Liver (tissue), 9 donors: ENCODE measurements around the gene KRTAP4-11. TPM values are rescaled to one million over a fixed set of nuclear protein-coding genes. Genes with fewer than 3 reads are reported as not detected.
"Not testable (repeated sequence)": the region's sequence is repeated elsewhere in the genome, so short reads cannot be mapped to it uniquely, and the experiment has no call there.

Experiments used
- DNase-seq: peaks from one replicate; pipeline ENCODE4 v3.0.0-alpha.2; 2017; ENCODE audit warnings: low spot score
- H3K27ac ChIP-seq, 2 donors: one replicate each; pipeline ENCODE4 v1.7.0; 2013; ENCODE audit warnings: inconsistent platforms in 2 of 2, low read length in 2 of 2, control low read depth in 1 of 2, low read depth in 1 of 2, mild to moderate bottlenecking in 1 of 2
- H3K27me3 ChIP-seq, 4 donors: one replicate each; pipeline versions ENCODE4 v1.6.1 to v1.7.0; 2013; ENCODE audit warnings: low read length in 3 of 4, inconsistent platforms in 1 of 4, mild to moderate bottlenecking in 1 of 4, moderate library complexity in 1 of 4; ENCODE audit not compliant: control insufficient read depth in 4 of 4, insufficient read depth in 4 of 4
- H3K36me3 ChIP-seq, 4 donors: one replicate each; pipeline versions ENCODE4 v1.6.1 to v1.7.0; 2013; ENCODE audit warnings: low read length in 3 of 4, mild to moderate bottlenecking in 3 of 4, low read depth in 1 of 4, moderate library complexity in 1 of 4; ENCODE audit not compliant: control insufficient read depth in 4 of 4, insufficient read depth in 3 of 4
- H3K4me1 ChIP-seq, 4 donors: one replicate each; pipeline versions ENCODE4 v1.6.1 to v1.7.0; 2013; ENCODE audit warnings: low read length in 3 of 4, mild to moderate bottlenecking in 3 of 4, moderate library complexity in 1 of 4; ENCODE audit not compliant: control insufficient read depth in 4 of 4, insufficient read depth in 4 of 4
- H3K4me3 ChIP-seq, 3 donors: one replicate each; pipeline versions ENCODE4 v1.6.1 to v1.7.0; 2013; ENCODE audit warnings: low read length in 3 of 3, control low read depth in 1 of 3, low read depth in 1 of 3, mild to moderate bottlenecking in 1 of 3
- H3K9ac ChIP-seq, 2 donors: one replicate each; pipeline ENCODE4 v1.7.0; 2013; ENCODE audit warnings: low read length in 2 of 2, mild to moderate bottlenecking in 2 of 2, moderate library complexity in 2 of 2, control low read depth in 1 of 2, low read depth in 1 of 2
- H3K9me3 ChIP-seq, 4 donors: one replicate each; pipeline versions ENCODE4 v1.6.1 to v1.7.0; 2013; ENCODE audit warnings: low read length in 3 of 4; ENCODE audit not compliant: control insufficient read depth in 4 of 4
- EGR1 ChIP-seq, 2 donors: IDR thresholded peaks; 2 replicates each; pipeline ENCODE4 v1.6.1; 2016 to 2018; ENCODE audit warnings: antibody characterized with exemption in 2 of 2, low read depth in 2 of 2
- FOXA1 ChIP-seq: IDR thresholded peaks from 2 replicates; pipeline ENCODE4 v1.6.1; 2016; ENCODE audit warnings: antibody characterized with exemption
- FOXA2 ChIP-seq: IDR thresholded peaks from 2 replicates; pipeline ENCODE4 v1.6.1; 2016; ENCODE audit warnings: antibody characterized with exemption
- GABPA ChIP-seq, 2 donors: IDR thresholded peaks in 1 of 2; conservative IDR thresholded peaks in 1 of 2; 2 replicates each; pipeline ENCODE4 v1.6.1; 2016; ENCODE audit warnings: antibody characterized with exemption in 2 of 2, mild to moderate bottlenecking in 1 of 2, moderate library complexity in 1 of 2
- HNF4G ChIP-seq: IDR thresholded peaks from 2 replicates; pipeline ENCODE4 v1.6.1; 2016; ENCODE audit warnings: antibody characterized with exemption
- JUND ChIP-seq, 2 donors: IDR thresholded peaks; 2 replicates each; pipeline ENCODE4 v1.6.1; 2016; ENCODE audit warnings: antibody characterized with exemption in 2 of 2
- NR2F2 ChIP-seq: IDR thresholded peaks from 2 replicates; pipeline ENCODE4 v1.6.1; 2016; ENCODE audit warnings: antibody characterized with exemption
- RAD21 ChIP-seq, 2 donors: IDR thresholded peaks; 2 replicates each; pipeline ENCODE4 v1.6.1; 2016; ENCODE audit warnings: antibody characterized with exemption in 2 of 2, mild to moderate bottlenecking in 2 of 2
- RXRA ChIP-seq, 2 donors: IDR thresholded peaks; 2 replicates each; pipeline ENCODE4 v1.6.1; 2017 to 2018; ENCODE audit warnings: antibody characterized with exemption in 2 of 2, mild to moderate bottlenecking in 1 of 2
- SP1 ChIP-seq: IDR thresholded peaks from 2 replicates; pipeline ENCODE4 v1.6.1; 2018; ENCODE audit warnings: antibody characterized with exemption, mild to moderate bottlenecking
- YY1 ChIP-seq: IDR thresholded peaks from 2 replicates; pipeline ENCODE4 v1.6.1; 2016; ENCODE audit warnings: antibody characterized with exemption, mild to moderate bottlenecking
- WGBS: extraction: QIAGEN DNeasy Blood & Tissue Kit; methylation state at CpG from one replicate; pipeline ENCODE4 v1.1.7; 2013; 5-methylcytosine and 5-hydroxymethylcytosine counted together
- polyA plus RNA-seq, 2 donors: library from polyadenylated mRNA; stranded (reverse) in 1 of 2; unstranded in 1 of 2; fragments of 200-250 nt in 1 of 2; fragments of >200 nt in 1 of 2; fragmentation: Nextera tagmentation in 1 of 2; extraction: Ambion mirVana in 1 of 2; gene quantifications; one replicate each; pipeline versions ENCODE4 v1.2.1 to v1.2.3, GENCODE V29; 2013 to 2015
- total RNA-seq, 2 donors: library from RNA; depleted of rRNA; stranded (reverse); fragments of >200 nt; gene quantifications; one replicate each; pipeline ENCODE4 v1.2.3, GENCODE V29; 2014
- TF ChIP-seq, protein P1 (sequence below): IDR thresholded peaks from 2 replicates; pipeline ENCODE4 v1.6.1; 2016; ENCODE audit warnings: antibody characterized with exemption
- TF ChIP-seq, protein P2 (sequence below): fragments of 150-350 bp; IDR thresholded peaks from 2 replicates; pipeline ENCODE4 v1.5.1; 2017; ENCODE audit warnings: improper control_type of control experiment, low read depth, low read length; ENCODE audit not compliant: missing input control
- TF ChIP-seq, protein P3 (sequence below): IDR thresholded peaks from 2 replicates; pipeline ENCODE4 v1.6.1; 2016; ENCODE audit warnings: antibody characterized with exemption
- donor health status: healthy.
- donor health status: healthy.
- donor health status: healthy.
- donor health status: healthy.
- donor health status: healthy.

The KRTAP4-11 gene
- total and polyA plus RNA-seq, 4 donors: not detected

DNA sequence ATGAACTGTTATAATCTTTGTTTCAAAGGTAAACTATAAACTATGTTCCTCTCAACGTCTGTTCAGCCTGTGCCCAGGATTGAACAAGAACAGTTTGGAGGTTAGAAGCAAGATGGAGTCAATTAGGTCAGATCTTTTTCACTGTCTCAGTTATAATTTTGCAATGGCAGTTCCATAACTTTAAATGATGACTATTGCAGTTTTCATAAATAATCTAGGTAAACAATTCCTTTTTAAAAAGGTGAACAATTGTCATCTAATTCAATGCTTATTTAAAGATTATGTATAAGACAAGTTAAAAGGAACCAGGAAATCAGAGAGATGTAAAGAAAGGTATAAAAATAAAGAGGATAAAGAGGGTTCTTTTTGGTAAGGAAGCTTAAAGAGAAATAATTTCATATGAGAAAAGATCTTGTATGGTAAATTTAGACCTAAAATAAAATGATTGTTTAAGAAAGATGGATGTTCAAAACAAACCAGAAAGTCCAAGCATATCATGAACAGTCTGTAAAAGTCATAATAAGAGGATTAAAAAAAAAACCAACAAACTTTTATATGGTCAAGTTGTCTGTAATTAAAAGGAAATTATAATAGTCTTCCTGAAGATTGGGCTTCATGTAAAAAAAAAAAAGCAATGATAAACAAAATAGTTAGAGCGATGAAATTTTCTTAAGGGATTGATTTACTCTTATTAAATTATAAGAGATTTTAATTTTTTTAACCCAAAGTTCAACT is 6.9 kb downstream of the KRTAP4-11 start:
- no peak for TF ChIP-seq RXRA (IDR thresholded peaks at IDR 0.05)

DNA sequence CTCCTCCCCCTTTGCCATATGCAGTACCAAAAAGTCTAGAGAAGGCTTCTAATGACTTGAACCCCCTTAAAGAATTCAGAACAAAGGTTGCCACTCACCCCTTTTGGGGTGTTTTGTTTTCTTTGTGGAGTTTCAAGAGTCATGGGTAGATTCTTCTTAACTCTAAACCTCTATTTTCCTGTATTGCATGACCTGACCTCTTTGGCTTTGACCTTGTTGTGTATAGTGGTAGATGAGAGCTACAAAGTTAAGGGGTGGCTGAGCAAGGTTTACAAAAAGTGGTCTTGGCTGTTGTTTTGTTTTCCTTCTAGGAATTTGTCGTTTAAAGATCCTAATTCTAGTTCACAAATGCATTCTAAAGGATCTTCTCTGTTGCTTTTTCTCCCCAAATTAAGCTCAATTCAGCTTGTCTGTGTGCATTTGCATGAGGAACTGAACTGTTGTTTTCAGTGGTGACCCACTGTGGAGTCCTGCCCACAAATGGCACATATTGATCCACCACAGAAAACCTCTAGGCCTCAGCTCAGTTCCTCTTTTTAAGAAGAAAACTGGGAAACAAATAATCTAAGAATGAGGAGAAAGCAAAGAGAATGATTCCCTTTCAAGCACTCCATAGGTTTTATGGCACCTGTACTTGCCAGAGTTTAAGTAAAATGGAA is 9.3 kb downstream of the KRTAP4-11 start:
- not testable (repeated sequence) for H3K27me3 ChIP-seq, H3K9me3 ChIP-seq, DNase-seq, H3K4me3 ChIP-seq, H3K4me1 ChIP-seq, H3K27ac ChIP-seq, H3K9ac ChIP-seq, H3K36me3 ChIP-seq
- 4% methylated on average over 1 of the region's 1 CpG for WGBS

More for the DNA sequence above, 6.9 kb downstream of the KRTAP4-11 start:
- 70% methylated on average over 2 of the region's 2 CpGs for WGBS
- H3K9me3 ChIP-seq: no peaks in the 10 kb centered on the region
- DNase-seq: no peak
- H3K4me3 ChIP-seq: no peak overlapping the region
- H3K4me1 ChIP-seq: no peaks in the 10 kb centered on the region
- no peaks in the 10 kb centered on the region for H3K36me3 ChIP-seq
- H3K27me3 ChIP-seq: peaks cover 0 to 4% (median 0%) of the 10 kb centered on the region in 4 donors
- no peak overlapping the region for H3K9ac ChIP-seq
- no peak overlapping the region for H3K27ac ChIP-seq

DNA sequence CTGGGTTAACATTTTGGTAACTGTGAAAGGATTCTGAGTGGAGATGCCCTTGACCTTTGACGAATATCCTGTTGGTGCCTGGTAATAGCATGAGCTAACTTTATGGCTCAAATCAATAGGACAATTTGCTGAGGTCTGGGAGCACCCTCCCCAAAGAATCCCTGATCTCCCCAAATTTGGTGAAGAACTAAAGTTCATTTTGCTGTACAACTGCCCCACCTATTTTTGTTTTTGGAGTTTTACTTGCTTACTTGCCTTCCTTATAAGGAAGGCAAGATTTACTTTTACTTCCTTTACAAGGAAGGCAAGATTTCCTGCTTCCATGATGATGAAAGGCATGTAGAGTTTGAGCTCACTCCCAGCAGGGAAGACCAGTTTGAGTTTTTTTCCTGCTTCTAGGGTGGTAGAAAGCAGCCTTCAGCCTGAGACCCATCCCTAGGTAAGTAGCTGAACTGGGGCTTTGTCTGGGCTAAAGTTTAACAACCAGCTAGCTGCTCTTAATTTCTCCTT is 10.2 kb downstream of the KRTAP4-11 start:
- H3K9me3 ChIP-seq: no peaks in the 10 kb centered on the region
- 49% methylated on average over 1 of the region's 1 CpG for WGBS
- no peaks in the 10 kb centered on the region for H3K4me1 ChIP-seq
- no peaks in the 10 kb centered on the region for H3K36me3 ChIP-seq
- DNase-seq: no peak
- H3K27ac ChIP-seq: no peak overlapping the region
- no peaks in the 10 kb centered on the region for H3K27me3 ChIP-seq
- H3K4me3 ChIP-seq: no peak overlapping the region
- TF ChIP-seq FOXA1 (no peak), YY1 (no peak), FOXA2 (no peak), HNF4G (no peak), JUND (IDR thresholded peaks at IDR 0.05) (no peak), NR2F2 (no peak), RAD21 (IDR thresholded peaks at IDR 0.05) (no peak), EGR1 (IDR thresholded peaks at IDR 0.05; ENCODE audit: low read depth in 2 of 2) (no peak), GABPA (IDR thresholded peaks at IDR 0.05 in 1 of 2, conservative IDR thresholded peaks at IDR 0.05 in 1 of 2) (no peak), SP1 (no peak)
- TF ChIP-seq, protein P1, sequence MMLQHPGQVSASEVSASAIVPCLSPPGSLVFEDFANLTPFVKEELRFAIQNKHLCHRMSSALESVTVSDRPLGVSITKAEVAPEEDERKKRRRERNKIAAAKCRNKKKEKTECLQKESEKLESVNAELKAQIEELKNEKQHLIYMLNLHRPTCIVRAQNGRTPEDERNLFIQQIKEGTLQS: no peak
- TF ChIP-seq, protein P2, sequence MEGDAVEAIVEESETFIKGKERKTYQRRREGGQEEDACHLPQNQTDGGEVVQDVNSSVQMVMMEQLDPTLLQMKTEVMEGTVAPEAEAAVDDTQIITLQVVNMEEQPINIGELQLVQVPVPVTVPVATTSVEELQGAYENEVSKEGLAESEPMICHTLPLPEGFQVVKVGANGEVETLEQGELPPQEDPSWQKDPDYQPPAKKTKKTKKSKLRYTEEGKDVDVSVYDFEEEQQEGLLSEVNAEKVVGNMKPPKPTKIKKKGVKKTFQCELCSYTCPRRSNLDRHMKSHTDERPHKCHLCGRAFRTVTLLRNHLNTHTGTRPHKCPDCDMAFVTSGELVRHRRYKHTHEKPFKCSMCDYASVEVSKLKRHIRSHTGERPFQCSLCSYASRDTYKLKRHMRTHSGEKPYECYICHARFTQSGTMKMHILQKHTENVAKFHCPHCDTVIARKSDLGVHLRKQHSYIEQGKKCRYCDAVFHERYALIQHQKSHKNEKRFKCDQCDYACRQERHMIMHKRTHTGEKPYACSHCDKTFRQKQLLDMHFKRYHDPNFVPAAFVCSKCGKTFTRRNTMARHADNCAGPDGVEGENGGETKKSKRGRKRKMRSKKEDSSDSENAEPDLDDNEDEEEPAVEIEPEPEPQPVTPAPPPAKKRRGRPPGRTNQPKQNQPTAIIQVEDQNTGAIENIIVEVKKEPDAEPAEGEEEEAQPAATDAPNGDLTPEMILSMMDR: no peak
- TF ChIP-seq, protein P3, sequence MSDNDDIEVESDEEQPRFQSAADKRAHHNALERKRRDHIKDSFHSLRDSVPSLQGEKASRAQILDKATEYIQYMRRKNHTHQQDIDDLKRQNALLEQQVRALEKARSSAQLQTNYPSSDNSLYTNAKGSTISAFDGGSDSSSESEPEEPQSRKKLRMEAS: no peak
- no peak overlapping the region for H3K9ac ChIP-seq

DNA sequence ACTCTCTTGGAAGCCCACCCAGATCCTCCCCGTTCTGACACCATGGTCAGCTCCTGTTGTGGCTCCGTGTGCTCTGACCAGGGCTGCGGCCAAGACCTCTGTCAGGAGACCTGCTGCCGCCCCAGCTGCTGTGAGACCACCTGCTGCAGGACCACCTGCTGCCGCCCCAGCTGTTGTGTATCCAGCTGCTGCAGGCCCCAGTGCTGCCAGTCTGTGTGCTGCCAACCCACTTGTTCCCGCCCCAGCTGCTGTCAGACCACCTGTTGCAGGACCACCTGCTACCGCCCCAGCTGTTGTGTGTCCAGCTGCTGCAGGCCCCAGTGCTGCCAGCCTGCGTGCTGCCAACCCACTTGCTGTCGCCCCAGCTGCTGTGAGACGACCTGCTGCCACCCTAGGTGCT is 12.8 kb downstream of the KRTAP4-11 start, which contains the start of gene KRTAP4-9:
Gene KRTAP4-9 (plus strand): TSS at position 43 of the 400 bp plus-strand sequence. CDS start 0 bp downstream, at position 43.
- not testable (repeated sequence) for H3K36me3 ChIP-seq
- WGBS: 60% methylated on average over 9 of the region's 10 CpGs

DNA sequence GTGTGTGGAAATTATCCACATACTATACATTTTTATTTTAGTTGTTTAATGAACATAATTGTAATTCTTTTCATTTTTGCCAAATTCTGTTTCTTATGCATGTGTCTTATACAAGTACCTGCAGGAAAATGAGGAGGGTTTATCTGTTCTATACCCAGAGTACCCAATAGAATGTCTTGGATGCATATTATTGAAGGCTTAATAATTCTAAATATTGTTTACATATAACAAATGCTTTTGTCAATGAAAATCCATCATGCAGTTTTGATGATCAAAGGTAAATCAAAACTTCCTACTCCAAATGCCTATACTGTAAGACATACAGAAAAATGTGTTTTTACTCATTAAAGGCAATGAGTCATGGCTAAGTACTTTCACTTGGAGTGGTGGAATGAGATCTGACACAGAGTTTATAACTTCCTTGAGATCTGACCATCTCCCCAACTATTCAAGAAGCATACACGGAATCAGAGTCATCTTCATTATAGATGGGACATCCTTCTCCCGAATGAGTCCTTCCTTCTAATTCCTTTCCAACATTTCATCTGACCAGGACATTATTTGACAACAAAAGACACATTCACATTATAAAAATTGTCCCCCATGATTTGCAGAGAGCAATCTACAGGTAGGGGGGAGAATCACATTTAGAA is 13.7 kb downstream of the KRTAP4-11 start:
- DNase-seq, H3K9me3 ChIP-seq, H3K27me3 ChIP-seq, H3K27ac ChIP-seq, H3K4me3 ChIP-seq, H3K4me1 ChIP-seq, H3K9ac ChIP-seq, H3K36me3 ChIP-seq: not testable (repeated sequence)
- WGBS: 81% methylated on average over 2 of the region's 2 CpGs

More for the DNA sequence above, 12.8 kb downstream of the KRTAP4-11 start, which contains the start of gene KRTAP4-9:
- not testable (repeated sequence) for H3K9ac ChIP-seq, H3K9me3 ChIP-seq, H3K27me3 ChIP-seq, H3K4me1 ChIP-seq, H3K27ac ChIP-seq, H3K4me3 ChIP-seq, DNase-seq
